Measurements from ENCODE around the gene EFHC2. TPM values are rescaled to one million over a fixed set of nuclear protein-coding genes. Genes with fewer than 3 reads are reported as not detected.

The EFHC2 gene
- polyA plus RNA-seq, 1 of the 3 experiments (the other 2 are of a cell fraction), result 0.03 TPM

- no peak overlapping the region for H3K9ac ChIP-seq
- POLR2A ChIA-PET, result no interaction called here
- H3K4me1 ChIP-seq (ENCODE audit: control insufficient read depth in 1 of 2, insufficient read depth in 2 of 2, low read depth in 1 of 2, low read length in 1 of 2), result no peaks in the 10 kb centered on the region
- no peak overlapping the region for H2AFZ ChIP-seq (ENCODE audit: low read depth)
- no peak overlapping the region for H3K4me3 ChIP-seq (ENCODE audit: low read depth in 2 of 2, low read length in 1 of 2)
- peaks cover 14% of the 10 kb centered on the region for H3K27me3 ChIP-seq (ENCODE audit: insufficient read depth)
- H4K20me1 ChIP-seq (ENCODE audit: insufficient read depth), result no peaks in the 10 kb centered on the region
- TF ChIP-seq TCF12 (IDR thresholded peaks at IDR 0.05) (no peak), CHD2 (IDR thresholded peaks at IDR 0.05; ENCODE audit: low read length, partially characterized antibody) (no peak), IRF3 (IDR thresholded peaks at IDR 0.05; ENCODE audit: low read depth, low read length) (no peak), ELF1 (IDR thresholded peaks at IDR 0.05) (no peak), EZH2phosphoT487 (IDR thresholded peaks at IDR 0.05; ENCODE audit: borderline replicate concordance, low read depth) (no peak), YY1 (IDR thresholded peaks at IDR 0.05; ENCODE audit: low read depth) (no peak), EP300 (IDR thresholded peaks at IDR 0.05; ENCODE audit: borderline replicate concordance in 1 of 2, low read depth in 1 of 2, low read length in 1 of 2) (no peak), USF2 (IDR thresholded peaks at IDR 0.05; ENCODE audit: borderline replicate concordance, low read depth, low read length) (no peak), RCOR1 (IDR thresholded peaks at IDR 0.05; ENCODE audit: low read length) (no peak)
- CTCF ChIA-PET, result no interaction called here
- no peak overlapping the region for H3K27ac ChIP-seq (ENCODE audit: low read depth in 2 of 2, low read length in 1 of 2)
- no peak for DNase-seq
- no peaks in the 10 kb centered on the region for H3K9me2 ChIP-seq
- H3K36me3 ChIP-seq (replicated peaks in 1 of 2; ENCODE audit: control insufficient read depth in 1 of 2, insufficient read depth in 2 of 2, low read length in 1 of 2), result no peaks in the 10 kb centered on the region
- H3K9me3 ChIP-seq, result no peaks in the 10 kb centered on the region
- H3K79me2 ChIP-seq (ENCODE audit: insufficient read depth), result no peaks in the 10 kb centered on the region
- no peak overlapping the region for H3K4me2 ChIP-seq
- H3F3A ChIP-seq (replicated peaks; ENCODE audit: insufficient read depth), result no peaks in the 10 kb centered on the region
Measured at GRCh38 chrX:44274096-44274495, 69.4 kb downstream of the EFHC2 start.

GRCh38 chrX:44267861-44268260, 75.6 kb downstream of the EFHC2 start:
- Histone ChIP-seq H3K9me2 (no peaks in the 10 kb centered on the region), H3K9ac (no peak overlapping the region), H3K9me3 (no peaks in the 10 kb centered on the region), H3K27ac (ENCODE audit: low read depth in 2 of 2, low read length in 1 of 2) (no peak overlapping the region), H3K36me3 (replicated peaks in 1 of 2; ENCODE audit: control insufficient read depth in 1 of 2, insufficient read depth in 2 of 2, low read length in 1 of 2) (no peaks in the 10 kb centered on the region), H3K79me2 (ENCODE audit: insufficient read depth) (no peaks in the 10 kb centered on the region), H3K27me3 (ENCODE audit: insufficient read depth) (peaks cover 13% of the 10 kb centered on the region), H3K4me2 (no peak overlapping the region), H3F3A (replicated peaks; ENCODE audit: insufficient read depth) (no peaks in the 10 kb centered on the region), H3K4me1 (ENCODE audit: control insufficient read depth in 1 of 2, insufficient read depth in 2 of 2, low read depth in 1 of 2, low read length in 1 of 2) (no peaks in the 10 kb centered on the region), H4K20me1 (ENCODE audit: insufficient read depth) (no peaks in the 10 kb centered on the region), H3K4me3 (ENCODE audit: low read depth in 2 of 2, low read length in 1 of 2) (no peak overlapping the region), H2AFZ (ENCODE audit: low read depth) (no peak overlapping the region)
- 41% methylated on average over 3 of the region's 3 CpGs for WGBS (ENCODE audit: low lambda C conversion rate)
- DNase-seq, result no peak
- CTCF ChIA-PET, result interaction anchor here (1.1 kb wide), 1 partner anchor 310 kb away, joined by 4 read pairs; no protein-coding TSS in a partner anchor
- POLR2A ChIA-PET, result no interaction called here
- no peak for TF ChIP-seq RAD21 (IDR thresholded peaks at IDR 0.05; ENCODE audit: low read length)
- TF ChIP-seq GABPA (IDR thresholded peaks at IDR 0.05; ENCODE audit: low read depth), result no peak
- TF ChIP-seq TAF1 (IDR thresholded peaks at IDR 0.05; ENCODE audit: borderline replicate concordance, low read depth, low read length), result no peak
- TF ChIP-seq TEAD4 (IDR thresholded peaks at IDR 0.05; ENCODE audit: borderline replicate concordance, insufficient read depth), result no peak
- TF ChIP-seq REST (IDR thresholded peaks at IDR 0.05; ENCODE audit: low read depth, low read length), result no peak
- TF ChIP-seq FOXM1 (IDR thresholded peaks at IDR 0.05; ENCODE audit: low read depth), result no peak
- TF ChIP-seq RXRA (IDR thresholded peaks at IDR 0.05; ENCODE audit: borderline replicate concordance, low read depth), result no peak
- TF ChIP-seq IRF3 (IDR thresholded peaks at IDR 0.05; ENCODE audit: low read depth, low read length), result no peak
- no peak for TF ChIP-seq PBX3 (IDR thresholded peaks at IDR 0.05)
- TF ChIP-seq NFIC (IDR thresholded peaks at IDR 0.05; ENCODE audit: borderline replicate concordance), result no peak
- no peak for TF ChIP-seq EZH2phosphoT487 (IDR thresholded peaks at IDR 0.05; ENCODE audit: borderline replicate concordance, low read depth)
- TF ChIP-seq USF1 (IDR thresholded peaks at IDR 0.05; ENCODE audit: borderline replicate concordance, low read depth), result no peak
- no peak for TF ChIP-seq RCOR1 (IDR thresholded peaks at IDR 0.05; ENCODE audit: low read length)
- TF ChIP-seq MXI1 (IDR thresholded peaks at IDR 0.05; ENCODE audit: low read depth, low read length), result no peak

Measured in SK-N-SH (cell line).